K562 (cell line): ENCODE data around the gene TMEM41B. TPM values are rescaled to one million over a fixed set of nuclear protein-coding genes. Genes with fewer than 3 reads are reported as not detected.

Experiments used
- ATF4 ChIP-seq: fragments of 450-650 bp; formaldehyde crosslinking; IDR thresholded peaks from 2 replicates; pipeline ENCODE4 v1.4.0; 2022; ENCODE audit warnings: mild to moderate bottlenecking, moderate library complexity
- BHLHE40 ChIP-seq: IDR thresholded peaks from 2 replicates; pipeline ENCODE4 v1.6.1; 2011; ENCODE audit warnings: low read length, improper control_type of control experiment
- CREB3L1 ChIP-seq: fragments of 450-650 bp; IDR thresholded peaks from 2 replicates; pipeline ENCODE4 v1.6.1; 2014; ENCODE audit warnings: low read depth, mild to moderate bottlenecking, moderate library complexity, borderline replicate concordance
- E2F4 ChIP-seq: sonication (generic); formaldehyde crosslinking; IDR thresholded peaks from 2 replicates; pipeline ENCODE4 v1.8.0; 2022; ENCODE audit warnings: mild to moderate bottlenecking, low read depth, missing genetic modification reagents
- ETV6 ChIP-seq, 3 experiments: fragments of 150-350 bp in 1 of 3; sonication (generic) in 1 of 3; formaldehyde crosslinking in 1 of 3; IDR thresholded peaks; 2 replicates each; pipeline versions ENCODE4 v1.6.1 to v1.8.0; 2014 to 2022; ENCODE audit warnings: borderline replicate concordance in 2 of 3, low read depth in 2 of 3, antibody characterized with exemption in 1 of 3, low read length in 1 of 3, mild to moderate bottlenecking in 1 of 3, missing genetic modification reagents in 1 of 3
- HBP1 ChIP-seq: fragments of 450-650 bp; formaldehyde crosslinking; IDR thresholded peaks from 2 replicates; pipeline ENCODE4 v1.4.0; 2022; ENCODE audit warnings: missing genetic modification characterization
- HDGF ChIP-seq: fragments of 450-650 bp; IDR thresholded peaks from 2 replicates; pipeline ENCODE4 v1.6.1; 2016
- HMBOX1 ChIP-seq: sonication (generic); IDR thresholded peaks from 2 replicates; pipeline ENCODE4 v1.6.1; 2016
- HSF4 ChIP-seq: fragments of 250-450 bp; sonication (Bioruptor Pico); IDR thresholded peaks from 2 replicates; pipeline ENCODE4 v2.1.2; 2022; ENCODE audit warnings: mild to moderate bottlenecking, moderate library complexity, borderline replicate concordance
- MEF2A ChIP-seq: IDR thresholded peaks from 2 replicates; pipeline ENCODE4 v1.6.1; 2011; ENCODE audit warnings: low read depth, mild to moderate bottlenecking, low read length, moderate library complexity; ENCODE audit not compliant: control insufficient read depth
- MNT ChIP-seq, 2 experiments: fragments of 450-650 bp; conservative IDR thresholded peaks; 2 replicates each; pipeline ENCODE4 v1.6.1; 2017; ENCODE audit warnings: mild to moderate bottlenecking in 2 of 2, moderate library complexity in 2 of 2
- MXI1 ChIP-seq: IDR thresholded peaks from 2 replicates; pipeline ENCODE4 v1.6.1; 2011; ENCODE audit warnings: low read depth, mild to moderate bottlenecking, improper control_type of control experiment, low read length
- POLR2A ChIP-seq: fragments of 450-650 bp; conservative IDR thresholded peaks from 2 replicates; pipeline ENCODE4 v1.6.1; 2016
- POLR2B ChIP-seq: fragments of 450-650 bp; IDR thresholded peaks from 2 replicates; pipeline ENCODE4 v1.6.1; 2018; ENCODE audit warnings: low read depth; ENCODE audit not compliant: partially characterized antibody
- PURB ChIP-seq: sonication (generic); formaldehyde crosslinking; IDR thresholded peaks from 2 replicates; pipeline ENCODE4 v1.9.0; 2021; ENCODE audit warnings: low read depth, mild to moderate bottlenecking, missing genetic modification reagents
- SNIP1 ChIP-seq: fragments of 450-650 bp; IDR thresholded peaks from 2 replicates; pipeline ENCODE4 v1.7.1; 2017; ENCODE audit warnings: low read depth, mild to moderate bottlenecking
- TAF7 ChIP-seq: fragments of 450-650 bp; IDR thresholded peaks from 2 replicates; pipeline ENCODE4 v1.6.1; 2016; ENCODE audit warnings: missing genetic modification characterization, missing compliant biosample characterization
- TBP ChIP-seq: optimal IDR thresholded peaks from 2 replicates; pipeline ENCODE3; 2011; ENCODE audit warnings: low read depth, low read length, improper control_type of control experiment
- ZNF143 ChIP-seq: sonication (generic); formaldehyde crosslinking; IDR thresholded peaks from 2 replicates; pipeline ENCODE4 v1.9.0; 2022; ENCODE audit warnings: mild to moderate bottlenecking, missing genetic modification reagents
- ZNF778 ChIP-seq: fragments of 450-650 bp; formaldehyde crosslinking; IDR thresholded peaks from 2 replicates; pipeline ENCODE4 v1.4.0; 2020; ENCODE audit warnings: mild to moderate bottlenecking, moderate library complexity
- polyA plus RNA-seq, 8 experiments: library from polyadenylated mRNA; depleted of rRNA in 4 of 8; stranded (reverse) in 5 of 8; unstranded in 3 of 8; fragments of >200 nt; fragmentation: Nextera tagmentation in 2 of 8; fragmentation: Illumina TruSeq in 1 of 8; extraction: Ambion mirVana in 2 of 8; extraction: Trizol in 1 of 8; gene quantifications; 2 replicates each; pipeline versions ENCODE4 v1.2.1 to v1.2.3, GENCODE V29; 2011 to 2014; ENCODE audit warnings: inconsistent platforms in 1 of 8, missing spikeins in 1 of 8
- total RNA-seq, 7 experiments: library from RNA; depleted of rRNA in 6 of 7; stranded (reverse); fragments of >200 nt in 6 of 7; fragmentation: Illumina TruSeq in 2 of 7; extraction: Trizol in 2 of 7; gene quantifications; 2 replicates each; pipeline versions ENCODE4 v1.2.1 to v1.2.3, GENCODE V29; 2011 to 2021; ENCODE audit warnings: low replicate concordance in 1 of 7

TMEM41B gene
- total and polyA plus RNA-seq, 9 of the 15 experiments (the other 6 are each of a cell fraction or from before 2014, with no cell fraction given), result 17.1 to 89.6 (median 48.7) TPM

- peak; percentile 79 to 89 for TF ChIP-seq MNT (conservative IDR thresholded peaks at IDR 0.05)
- peak; percentile 53; the same call in 1 of the 2 replicates for TF ChIP-seq MXI1
- TF ChIP-seq TAF7, result peak; percentile 92
- TF ChIP-seq TBP, result peak; percentile 88
- peak; percentile 85 for TF ChIP-seq ATF4 (CRISPR knock-in tag)
- peak; percentile 94 for TF ChIP-seq POLR2A
- TF ChIP-seq BHLHE40, result peak; percentile 85
- TF ChIP-seq ZNF778 (CRISPR knock-in tag), result no peak
- TF ChIP-seq MEF2A, result 0 out of 2 replicates have a peak, but pooled peaks have one; percentile 38
- TF ChIP-seq POLR2B, result peak; percentile 82
- 0 out of 2 replicates have a peak, but pooled peaks have one; percentile 30 for TF ChIP-seq CREB3L1
- peak; percentile 78; the same call in 1 of the 2 replicates for TF ChIP-seq HMBOX1
- no peak; the same call in 1 of the 2 replicates for TF ChIP-seq E2F4
- TF ChIP-seq ZNF143 (CRISPR knock-in tag), result no peak
- TF ChIP-seq HSF4 (CRISPR knock-in tag), result no peak
- TF ChIP-seq SNIP1, result no peak
- 0 out of 2 replicates have a peak, but pooled peaks have one; percentile 15 for TF ChIP-seq HBP1
- no peak for TF ChIP-seq HDGF
- no peak for TF ChIP-seq PURB (CRISPR knock-in tag)
- TF ChIP-seq ETV6 (IDR thresholded peaks at IDR 0.05; ENCODE audit: borderline replicate concordance in 1 of 2, low read depth in 2 of 2, low read length in 1 of 2), result peak; percentile 81 to 82
- no peak for TF ChIP-seq ETV6 (CRISPR knock-in tag; IDR thresholded peaks at IDR 0.05; ENCODE audit: borderline replicate concordance)
Observed at GRCh38 chr11:9314291-9315077, at the start of gene TMEM41B (continued).
